CD4-positive, alpha-beta T cell (primary cell): Measurements from ENCODE around the gene FABP7. TPM values are rescaled to one million over a fixed set of nuclear protein-coding genes. Genes with fewer than 3 reads are reported as not detected.

Source experiments
- ATAC-seq: fragments of 200-7000 bp; cut with Tn5 transposase; one replicate; pipeline ENCODE4 v1.10.0; 2022; ENCODE audit warnings: mild to moderate bottlenecking; ENCODE audit not compliant: poor library complexity
- CTCF ChIA-PET: fragments of 350-600 bp; sonication (Branson Sonifier 250); formaldehyde crosslinking; loops from one replicate; lab custom pipeline; 2021; ENCODE audit warnings: antibody characterized with exemption, inconsistent platforms; lab: Charles Lee
- POLR2A ChIA-PET: fragments of 350-600 bp; sonication (Branson Sonifier 250); formaldehyde crosslinking; loops from one replicate; lab custom pipeline; 2021; ENCODE audit warnings: antibody characterized with exemption, inconsistent platforms; lab: Charles Lee
- DNase-seq, 14 experiments: peaks; one replicate each; pipeline ENCODE4 v3.0.0-alpha.2; 2013 to 2020; ENCODE audit warnings: mixed read lengths in 2 of 14
- H3K27ac ChIP-seq, 2 donors: one replicate each; pipeline versions ENCODE4 v1.5.1 to v1.7.0; 2013; ENCODE audit warnings: low read length in 2 of 2, low read depth in 1 of 2, mild to moderate bottlenecking in 1 of 2
- H3K27me3 ChIP-seq, 2 experiments: 1 replicate in 1 of 2; 2 replicates in 1 of 2; pipeline versions ENCODE4 v1.6.1 to v1.7.0; 2013; ENCODE audit warnings: low read length in 2 of 2, control low read depth in 1 of 2, mild to moderate bottlenecking in 1 of 2, moderate library complexity in 1 of 2; ENCODE audit not compliant: insufficient read depth in 2 of 2, control insufficient read depth in 1 of 2
- H3K36me3 ChIP-seq: one replicate; pipeline ENCODE4 v1.6.1; 2013; ENCODE audit warnings: low read length, control low read depth; ENCODE audit not compliant: insufficient read depth
- H3K4me1 ChIP-seq: one replicate; pipeline ENCODE4 v1.6.1; 2013; ENCODE audit warnings: low read length, control low read depth; ENCODE audit not compliant: insufficient read depth
- H3K4me3 ChIP-seq: one replicate; pipeline ENCODE4 v1.5.1; 2013; ENCODE audit warnings: mild to moderate bottlenecking, low read length, moderate library complexity
- H3K9me3 ChIP-seq, 2 experiments: 1 replicate in 1 of 2; 2 replicates in 1 of 2; pipeline versions ENCODE4 v1.6.1 to v1.7.0; 2013; ENCODE audit warnings: low read length in 2 of 2, mild to moderate bottlenecking in 2 of 2, control low read depth in 1 of 2, moderate library complexity in 1 of 2; ENCODE audit not compliant: control insufficient read depth in 1 of 2, insufficient read depth in 1 of 2
- H3K27ac Mint-ChIP-seq: one replicate; pipeline ENCODE4 v1.8.0; 2020; ENCODE audit warnings: mixed read lengths
- H3K27me3 Mint-ChIP-seq: one replicate; pipeline ENCODE4 v1.8.0; 2021; ENCODE audit warnings: mixed read lengths
- H3K36me3 Mint-ChIP-seq: one replicate; pipeline ENCODE4 v1.8.0; 2021; ENCODE audit warnings: low read depth, mixed read lengths
- H3K4me1 Mint-ChIP-seq: one replicate; pipeline ENCODE4 v1.8.0; 2021; ENCODE audit warnings: low read depth, mixed read lengths
- H3K4me3 Mint-ChIP-seq: one replicate; pipeline ENCODE4 v1.8.0; 2020; ENCODE audit warnings: mild to moderate bottlenecking, mixed read lengths
- H3K9me3 Mint-ChIP-seq: one replicate; pipeline ENCODE4 v1.8.0; 2020; ENCODE audit warnings: mixed read lengths
- CTCF ChIP-seq: fragments of 200-600 bp; IDR thresholded peaks from one replicate; pipeline ENCODE4 v1.8.0; 2022; ENCODE audit warnings: antibody characterized with exemption, mild to moderate bottlenecking
- intact Hi-C, 2 experiments: fragments of 100-400 bp; cut with DNase I in 1 of 2; cut with micrococcal nuclease in 1 of 2; formaldehyde crosslinking; loops; one replicate each; pipeline versions ENCODE4 v1.15.1 to v1.9.0; 2023 to 2025; cut with DNase I, micrococcal nuclease
- total RNA-seq, 174 experiments: library from RNA in 2 of 174; stranded (reverse) in 2 of 174; gene quantifications; one replicate each; pipeline ENCODE4 v1.2.3 and lab custom pipeline; 2021 to 2026

The FABP7 gene
- total RNA-seq, 2 experiments from 2014 or later, result not detected

- TF ChIP-seq CTCF, result no peak
- Histone ChIP-seq H3K9me3 (no peaks in the 10 kb centered on the region), H3K4me1 (no peaks in the 10 kb centered on the region), H3K27me3 (no peaks in the 10 kb centered on the region), H3K4me3 (no peak overlapping the region), H3K36me3 (no peaks in the 10 kb centered on the region), H3K27ac (no peak overlapping the region)
- H3K4me3 Mint-ChIP-seq, result no peak overlapping the region
- no peak overlapping the region for H3K27ac Mint-ChIP-seq
- no peaks in the 10 kb centered on the region for H3K36me3 Mint-ChIP-seq
- intact Hi-C loops, result loop anchor here in 1 of 2 experiments (10.0 kb wide), 1 partner anchor 448 kb away; no protein-coding TSS in a partner anchor
- DNase-seq, result no peak
- ChIA-PET POLR2A (no interaction called here), CTCF (no interaction called here)
- H3K9me3 Mint-ChIP-seq, result no peaks in the 10 kb centered on the region
- peaks cover 7% of the 10 kb centered on the region for H3K27me3 Mint-ChIP-seq
- no peak for ATAC-seq
- no peaks in the 10 kb centered on the region for H3K4me1 Mint-ChIP-seq
Measured at GRCh38 chr6:122832459-122832858, 52.9 kb downstream of the FABP7 start.

DNA sequence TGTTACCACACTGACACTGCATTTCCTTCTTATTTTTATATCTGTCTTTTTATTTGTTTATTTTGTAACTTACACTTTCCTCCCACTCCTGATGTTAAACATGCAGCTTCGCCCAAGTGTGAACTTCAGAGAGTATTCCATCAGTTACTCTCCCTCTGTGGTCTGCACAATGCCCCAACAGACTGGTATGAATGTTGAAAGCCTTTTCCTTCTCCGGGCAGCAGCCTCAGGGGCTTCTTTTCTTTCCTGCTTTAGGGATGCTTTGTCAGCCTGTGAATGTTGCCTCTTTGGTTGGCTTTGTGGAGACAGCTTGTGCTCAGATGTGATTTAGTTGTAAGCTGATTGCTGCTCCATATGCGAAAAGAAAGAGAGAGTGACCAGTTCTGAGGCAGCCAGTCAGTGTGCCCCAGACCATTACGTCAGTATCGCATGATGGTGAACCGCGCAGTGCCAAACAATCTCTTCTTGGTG lies 53.5 kb downstream of the FABP7 start:
- TF ChIP-seq CTCF, result no peak
- H3K27ac Mint-ChIP-seq, result no peak overlapping the region
- H3K4me3 Mint-ChIP-seq, result no peak overlapping the region
- DNase-seq, result no peak
- Histone ChIP-seq H3K4me3 (no peak overlapping the region), H3K9me3 (no peaks in the 10 kb centered on the region), H3K27ac (no peak overlapping the region), H3K36me3 (no peaks in the 10 kb centered on the region), H3K27me3 (no peaks in the 10 kb centered on the region), H3K4me1 (no peaks in the 10 kb centered on the region)
- no peaks in the 10 kb centered on the region for H3K4me1 Mint-ChIP-seq
- intact Hi-C loops, result loop anchor here in 1 of 2 experiments (10.0 kb wide), 1 partner anchor 448 kb away; no protein-coding TSS in a partner anchor
- ChIA-PET CTCF (no interaction called here), POLR2A (no interaction called here)
- no peaks in the 10 kb centered on the region for H3K36me3 Mint-ChIP-seq
- ATAC-seq, result no peak
- peaks cover 7% of the 10 kb centered on the region for H3K27me3 Mint-ChIP-seq
- no peaks in the 10 kb centered on the region for H3K9me3 Mint-ChIP-seq

Other genes starting within 250 kb of the FABP7 start
- gene PKIB, start 169.3 kb upstream of the FABP7 start, total RNA-seq, result 1 to 10 TPM in 1 of 2 experiments, under 1 TPM in 1; 0.47 to 1.1 TPM
- gene SMPDL3A, start 9.5 kb downstream of the FABP7 start, total RNA-seq, result under 1 TPM; 0.22 to 0.52 TPM
- gene CLVS2, start 216.5 kb downstream of the FABP7 start, total RNA-seq, result not detected